Measurements from ENCODE around the gene HSPB8. TPM values are rescaled to one million over a fixed set of nuclear protein-coding genes. Genes with fewer than 3 reads are reported as not detected.

The HSPB8 gene
- total RNA-seq, 1 donor from 2014 or later, result 512 TPM

DNA sequence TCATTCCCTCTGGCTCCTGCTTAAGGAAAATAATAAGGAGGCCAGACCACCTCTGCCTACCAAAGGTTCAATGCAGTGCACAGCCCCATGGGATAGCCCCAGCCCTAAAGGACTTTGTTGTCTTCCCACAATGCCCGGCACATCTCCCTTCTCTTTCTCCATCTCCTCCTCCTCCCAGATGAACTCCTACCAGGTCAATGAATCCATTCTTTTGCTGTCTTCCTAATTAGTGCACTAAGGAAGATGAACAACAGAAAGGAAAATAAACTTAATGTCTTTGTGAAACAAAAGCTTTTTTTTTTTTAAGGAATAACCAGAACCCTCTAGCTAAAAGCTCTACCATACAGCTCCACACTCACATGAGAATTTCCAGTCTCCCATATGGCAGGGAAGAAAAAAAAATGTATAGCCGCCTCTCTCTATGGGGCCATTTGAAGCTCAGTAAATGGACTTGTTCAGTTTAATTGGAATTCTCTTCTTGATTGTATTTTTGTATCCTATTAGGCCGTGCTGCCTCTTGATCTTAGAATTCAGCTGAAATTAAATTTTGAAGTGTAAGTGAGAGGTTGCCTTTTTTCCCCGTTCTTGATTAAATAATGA, 41.8 kb upstream of the HSPB8 start:
- no peaks in the 10 kb centered on the region for H3K36me3 ChIP-seq
- no peaks in the 10 kb centered on the region for H3K27me3 ChIP-seq (ENCODE audit: low read depth)
- TF ChIP-seq, protein P1, sequence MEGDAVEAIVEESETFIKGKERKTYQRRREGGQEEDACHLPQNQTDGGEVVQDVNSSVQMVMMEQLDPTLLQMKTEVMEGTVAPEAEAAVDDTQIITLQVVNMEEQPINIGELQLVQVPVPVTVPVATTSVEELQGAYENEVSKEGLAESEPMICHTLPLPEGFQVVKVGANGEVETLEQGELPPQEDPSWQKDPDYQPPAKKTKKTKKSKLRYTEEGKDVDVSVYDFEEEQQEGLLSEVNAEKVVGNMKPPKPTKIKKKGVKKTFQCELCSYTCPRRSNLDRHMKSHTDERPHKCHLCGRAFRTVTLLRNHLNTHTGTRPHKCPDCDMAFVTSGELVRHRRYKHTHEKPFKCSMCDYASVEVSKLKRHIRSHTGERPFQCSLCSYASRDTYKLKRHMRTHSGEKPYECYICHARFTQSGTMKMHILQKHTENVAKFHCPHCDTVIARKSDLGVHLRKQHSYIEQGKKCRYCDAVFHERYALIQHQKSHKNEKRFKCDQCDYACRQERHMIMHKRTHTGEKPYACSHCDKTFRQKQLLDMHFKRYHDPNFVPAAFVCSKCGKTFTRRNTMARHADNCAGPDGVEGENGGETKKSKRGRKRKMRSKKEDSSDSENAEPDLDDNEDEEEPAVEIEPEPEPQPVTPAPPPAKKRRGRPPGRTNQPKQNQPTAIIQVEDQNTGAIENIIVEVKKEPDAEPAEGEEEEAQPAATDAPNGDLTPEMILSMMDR (IDR thresholded peaks at IDR 0.05; ENCODE audit: borderline replicate concordance), result no peak
- H3K27ac ChIP-seq (replicated peaks), result no peak overlapping the region
- H3K9me3 ChIP-seq (replicated peaks), result peaks cover 25% of the 10 kb centered on the region
- H3K4me1 ChIP-seq, result no peaks in the 10 kb centered on the region
- DNase-seq, result no peak
- intact Hi-C loops (cut with micrococcal nuclease), result no loop called here
- no peak overlapping the region for H3K4me3 ChIP-seq

DNA sequence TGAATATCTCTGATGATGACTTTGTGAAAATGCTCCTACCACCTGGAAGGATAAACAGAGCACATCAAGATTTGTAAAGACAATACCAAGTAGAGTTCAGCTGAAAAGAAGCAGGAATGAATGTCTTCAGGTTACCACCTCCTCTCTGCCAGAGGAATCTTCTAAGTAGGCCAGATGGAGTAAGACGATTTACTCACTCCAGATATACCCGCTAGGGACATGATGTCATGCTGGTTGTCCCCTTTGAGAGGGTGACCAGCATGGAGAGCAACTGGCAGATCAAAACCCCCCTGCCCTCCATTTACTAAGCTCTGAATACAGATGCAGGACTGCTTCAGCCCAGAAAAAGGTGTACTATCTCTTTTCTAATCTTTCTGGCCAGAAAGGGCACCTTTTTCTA, 39.3 kb upstream of the HSPB8 start:
- no peaks in the 10 kb centered on the region for H3K36me3 ChIP-seq
- no peak for DNase-seq
- peaks cover 6% of the 10 kb centered on the region for H3K27me3 ChIP-seq (ENCODE audit: low read depth)
- H3K9me3 ChIP-seq (replicated peaks), result peaks cover 5% of the 10 kb centered on the region
- TF ChIP-seq, protein P1 (IDR thresholded peaks at IDR 0.05; ENCODE audit: borderline replicate concordance), result no peak
- H3K27ac ChIP-seq (replicated peaks), result no peak overlapping the region
- intact Hi-C loops (cut with micrococcal nuclease), result no loop called here
- H3K4me3 ChIP-seq, result no peak overlapping the region
- H3K4me1 ChIP-seq, result no peaks in the 10 kb centered on the region

DNA sequence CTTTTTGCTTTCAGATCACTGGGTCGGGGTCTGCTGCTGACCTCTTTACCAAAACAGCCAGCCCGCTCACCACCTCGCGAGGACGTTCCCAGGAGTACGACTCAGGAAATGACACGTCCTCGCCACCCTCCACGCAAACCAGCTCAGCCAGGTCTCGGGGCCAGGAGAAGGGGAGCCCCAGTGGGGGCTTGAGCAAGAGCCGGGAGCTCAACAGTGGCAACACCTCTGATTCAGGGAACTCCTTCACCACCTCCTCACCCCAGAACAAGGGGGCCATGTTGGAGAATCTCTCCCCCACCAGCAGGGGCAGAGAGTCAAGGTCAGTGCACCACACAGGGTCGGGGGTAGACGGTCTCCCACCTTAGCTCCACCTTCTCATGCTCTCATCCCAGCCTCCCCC, 33.4 kb upstream of the HSPB8 start:
- intact Hi-C loops (cut with micrococcal nuclease), result no loop called here
- TF ChIP-seq, protein P1 (IDR thresholded peaks at IDR 0.05; ENCODE audit: borderline replicate concordance), result no peak
- no peaks in the 10 kb centered on the region for H3K36me3 ChIP-seq

DNA sequence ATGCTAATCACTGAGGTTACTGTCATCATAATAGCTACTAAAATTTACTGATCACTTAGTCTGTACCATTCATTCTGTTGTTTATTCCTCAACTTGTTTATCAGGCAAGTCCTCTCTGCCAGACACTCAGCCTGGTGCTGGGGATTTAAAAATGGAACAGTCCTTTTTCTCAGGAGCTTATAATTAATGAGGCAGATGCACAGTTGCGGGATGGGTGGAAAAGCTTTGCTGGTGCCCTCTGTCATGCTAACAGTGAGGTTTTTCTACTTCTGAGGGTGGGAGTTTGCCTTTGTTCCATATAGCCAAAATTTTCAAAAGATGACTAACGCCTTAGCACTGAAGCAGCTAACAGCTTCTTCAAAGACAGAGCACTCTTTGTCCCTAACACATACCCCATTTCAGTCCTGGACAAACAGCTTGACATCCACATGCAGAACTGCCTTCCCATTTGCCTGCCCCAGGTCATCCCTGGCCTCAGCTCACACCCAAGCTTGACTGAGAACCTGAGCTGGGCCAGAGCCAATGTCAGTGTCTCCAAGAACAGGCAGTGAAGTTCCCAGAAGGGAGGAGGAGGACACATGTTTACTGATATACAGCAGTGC, 30.8 kb upstream of the HSPB8 start:
- no peak overlapping the region for H3K4me3 ChIP-seq
- peaks cover 18% of the 10 kb centered on the region for H3K9me3 ChIP-seq (replicated peaks)
- H3K36me3 ChIP-seq, result peaks cover 3% of the 10 kb centered on the region
- TF ChIP-seq, protein P1 (IDR thresholded peaks at IDR 0.05; ENCODE audit: borderline replicate concordance), result no peak
- no peak overlapping the region for H3K27ac ChIP-seq (replicated peaks)
- DNase-seq, result no peak
- peaks cover 10% of the 10 kb centered on the region for H3K27me3 ChIP-seq (ENCODE audit: low read depth)
- intact Hi-C loops (cut with micrococcal nuclease), result no loop called here
- peaks cover 10% of the 10 kb centered on the region for H3K4me1 ChIP-seq

More for the DNA sequence above, 33.4 kb upstream of the HSPB8 start:
- Histone ChIP-seq H3K27me3 (ENCODE audit: low read depth) (peaks cover 10% of the 10 kb centered on the region), H3K4me1 (peaks cover 10% of the 10 kb centered on the region), H3K9me3 (replicated peaks) (no peaks in the 10 kb centered on the region), H3K27ac (replicated peaks) (no peak overlapping the region), H3K4me3 (no peak overlapping the region)
- DNase-seq, result no peak

DNA sequence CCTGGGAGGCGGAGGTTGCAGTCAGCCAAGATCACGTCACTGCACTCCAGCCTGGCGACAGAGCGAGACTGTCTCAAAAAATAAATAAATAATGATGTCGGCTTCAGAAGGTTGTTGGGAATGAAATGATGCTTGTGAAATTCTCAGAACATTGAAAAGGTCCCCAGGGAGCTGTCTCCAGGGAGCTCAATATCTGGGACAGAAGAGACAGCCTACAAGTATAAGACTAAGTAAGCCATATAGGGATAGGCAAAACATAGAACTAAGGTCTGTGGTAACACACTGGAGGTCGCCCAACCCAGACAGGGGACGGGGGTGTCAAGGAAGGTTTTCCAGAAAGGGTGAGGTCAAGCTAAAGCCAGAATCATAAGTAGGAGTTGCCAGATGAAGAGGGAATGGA, 29.5 kb upstream of the HSPB8 start:
- Histone ChIP-seq H3K27ac (replicated peaks) (no peak overlapping the region), H3K4me3 (no peak overlapping the region), H3K27me3 (ENCODE audit: low read depth) (peaks cover 4% of the 10 kb centered on the region), H3K36me3 (peaks cover 3% of the 10 kb centered on the region), H3K4me1 (peaks cover 10% of the 10 kb centered on the region), H3K9me3 (replicated peaks) (peaks cover 18% of the 10 kb centered on the region)
- intact Hi-C loops (cut with micrococcal nuclease), result no loop called here
- TF ChIP-seq, protein P1 (IDR thresholded peaks at IDR 0.05; ENCODE audit: borderline replicate concordance), result no peak
- no peak for DNase-seq

Data from left ventricle myocardium inferior (tissue), 1 donor.